ENCODE measurements around the gene LCN6.

DNA sequence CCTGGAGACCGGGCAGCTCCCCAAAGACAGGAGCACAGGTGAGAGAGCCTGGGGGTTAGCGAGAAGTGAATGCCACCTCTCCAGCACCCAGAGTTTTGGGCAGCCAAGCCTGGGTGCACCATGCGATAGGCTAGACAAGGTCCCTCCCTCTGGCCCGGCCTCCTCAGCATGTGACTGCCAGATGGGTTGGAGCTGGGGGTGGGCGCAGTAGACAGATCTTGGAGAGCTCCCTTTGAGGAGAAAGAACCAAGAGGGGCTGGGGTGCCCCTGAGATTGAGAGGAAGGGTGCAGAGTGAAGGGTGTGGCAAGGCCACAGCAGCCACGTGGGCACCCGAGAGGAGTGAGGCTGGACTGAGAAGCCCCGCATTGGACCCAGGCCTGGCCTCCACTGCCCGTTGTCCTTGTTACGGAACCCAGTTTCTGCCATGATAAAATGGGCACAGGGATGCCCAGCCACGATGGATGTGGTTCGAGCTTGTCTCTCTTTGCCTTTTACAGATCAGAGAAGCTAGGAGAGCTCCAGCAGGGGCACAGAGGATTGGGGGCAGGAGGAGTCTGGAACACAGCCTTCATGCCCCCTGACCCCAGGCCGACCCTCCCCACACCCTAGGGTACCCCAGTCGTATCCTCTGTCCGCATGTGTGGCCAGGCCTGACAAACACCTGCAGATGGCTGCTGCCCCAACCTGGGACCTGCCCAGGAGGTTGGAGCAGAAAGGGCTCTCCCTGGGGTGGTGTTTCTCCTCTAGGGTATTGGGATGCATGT lies 44.2 kb upstream of the LCN6 start:
- TF ChIP-seq ZNF274 (IDR thresholded peaks at IDR 0.05; ENCODE audit: low read depth, low read length) (no peak), SUZ12 (IDR thresholded peaks at IDR 0.05; ENCODE audit: extremely low read depth, insufficient read depth, insufficient read length) (no peak), YY1 (IDR thresholded peaks at IDR 0.05; ENCODE audit: insufficient read depth, insufficient read length) (no peak)

All from NT2/D1 (cell line).